Uterus (tissue), 4 donors: ENCODE results near the gene CATSPERZ. TPM values are rescaled to one million over a fixed set of nuclear protein-coding genes. Genes with fewer than 3 reads are reported as not detected.
A peak's percentile ranks its signal among the peaks of the same experiment; 100 is the strongest.

Experiments
- DNase-seq, 2 donors: peaks; one replicate each; pipeline ENCODE4 v3.0.0-alpha.2; 2019 to 2020
- H3K27ac ChIP-seq, 2 donors: fragments of 200-600 bp; sonication (generic); 1 replicate in 1 of 2; 2 replicates in 1 of 2; pipeline ENCODE4 v1.5.1; 2016 to 2018
- H3K27me3 ChIP-seq, 2 donors: fragments of 200-600 bp; sonication (generic); one replicate each; pipeline ENCODE4 v1.5.1; 2018 to 2019; ENCODE audit warnings: control low read depth in 1 of 2
- H3K36me3 ChIP-seq, 2 donors: fragments of 200-600 bp; sonication (generic); one replicate each; pipeline ENCODE4 v1.5.1; 2019; ENCODE audit warnings: control low read depth in 1 of 2
- H3K4me1 ChIP-seq, 2 donors: fragments of 200-600 bp; sonication (generic); one replicate each; pipeline ENCODE4 v1.5.1; 2018 to 2019; ENCODE audit warnings: control low read depth in 1 of 2
- H3K4me3 ChIP-seq, 2 donors: fragments of 200-600 bp; sonication (generic); 1 replicate in 1 of 2; 2 replicates in 1 of 2; pipeline ENCODE4 v1.5.1; 2018 to 2019; ENCODE audit warnings: mild to moderate bottlenecking in 1 of 2
- H3K9me3 ChIP-seq, 2 donors: fragments of 200-600 bp; sonication (generic); one replicate each; pipeline ENCODE4 v1.5.1; 2019; ENCODE audit warnings: control low read depth in 1 of 2
- CTCF ChIP-seq, 4 experiments: fragments of 200-600 bp in 2 of 4; fragments of 450-650 bp in 2 of 4; sonication (generic) in 2 of 4; IDR thresholded peaks; one replicate each; pipeline ENCODE4 v1.5.1; 2016 to 2019; ENCODE audit warnings: antibody characterized with exemption in 4 of 4, mild to moderate bottlenecking in 2 of 4, moderate library complexity in 1 of 4
- POLR2A ChIP-seq, 2 donors: fragments of 450-650 bp; IDR thresholded peaks; one replicate each; pipeline ENCODE4 v1.6.1; 2016; ENCODE audit warnings: antibody characterized with exemption in 2 of 2, mild to moderate bottlenecking in 1 of 2, moderate library complexity in 1 of 2
- intact Hi-C: fragments of 100-400 bp; cut with DNase I; formaldehyde crosslinking; loops from one replicate; pipeline ENCODE4 v1.15.1; 2023; ENCODE audit warnings: low total_unique reads
- total RNA-seq, 4 donors: library from RNA; depleted of rRNA in 3 of 4; stranded (reverse); fragments of >200 nt in 3 of 4; gene quantifications; one replicate each; pipeline versions ENCODE4 v1.1.0 to v1.2.4, GENCODE V29; 2014 to 2023
- donor health status: DM: yes; HTN: yes; CAD: no.

The CATSPERZ gene
- total RNA-seq, 4 donors from 2014 or later: not detected

- no peaks in the 10 kb centered on the region for H3K27me3 ChIP-seq
- H3K4me1 ChIP-seq: no peaks in the 10 kb centered on the region
- peak overlapping the region in 1 of 2 donors; percentile 30 for H3K4me3 ChIP-seq
- intact Hi-C loops: no loop called here
- H3K36me3 ChIP-seq: no peaks in the 10 kb centered on the region
- no peak for TF ChIP-seq CTCF (IDR thresholded peaks at IDR 0.05)
- no peak for TF ChIP-seq POLR2A (IDR thresholded peaks at IDR 0.05)
- no peak overlapping the region for H3K27ac ChIP-seq
- H3K9me3 ChIP-seq: no peaks in the 10 kb centered on the region
- DNase-seq: no peak
Observed at GRCh38 chr11:64342869-64343745, 42.9 kb downstream of the CATSPERZ start.

- H3K4me1 ChIP-seq: no peaks in the 10 kb centered on the region
- H3K27ac ChIP-seq: no peak overlapping the region
- H3K27me3 ChIP-seq: no peaks in the 10 kb centered on the region
- TF ChIP-seq POLR2A (IDR thresholded peaks at IDR 0.05) (no peak), CTCF (IDR thresholded peaks at IDR 0.05) (no peak)
- no peak for DNase-seq
- intact Hi-C loops: no loop called here
- no peak overlapping the region for H3K4me3 ChIP-seq
- H3K9me3 ChIP-seq: no peaks in the 10 kb centered on the region
- H3K36me3 ChIP-seq: no peaks in the 10 kb centered on the region
Observed at GRCh38 chr11:64343767-64344559, 43.8 kb downstream of the CATSPERZ start.

- no peak for DNase-seq
- no peaks in the 10 kb centered on the region for H3K4me1 ChIP-seq
- H3K27ac ChIP-seq: no peak overlapping the region
- H3K36me3 ChIP-seq: no peaks in the 10 kb centered on the region
- H3K4me3 ChIP-seq: no peak overlapping the region
- no peak for TF ChIP-seq POLR2A (IDR thresholded peaks at IDR 0.05)
- TF ChIP-seq CTCF (IDR thresholded peaks at IDR 0.05): no peak
- intact Hi-C loops: no loop called here
- H3K27me3 ChIP-seq: no peaks in the 10 kb centered on the region
- H3K9me3 ChIP-seq: no peaks in the 10 kb centered on the region
Observed at GRCh38 chr11:64344787-64345186, 44.6 kb downstream of the CATSPERZ start.

- Histone ChIP-seq H3K36me3 (no peaks in the 10 kb centered on the region), H3K27ac (no peak overlapping the region), H3K4me3 (no peak overlapping the region), H3K27me3 (no peaks in the 10 kb centered on the region), H3K4me1 (no peaks in the 10 kb centered on the region), H3K9me3 (no peaks in the 10 kb centered on the region)
- TF ChIP-seq POLR2A (IDR thresholded peaks at IDR 0.05) (no peak), CTCF (IDR thresholded peaks at IDR 0.05) (no peak)
- no peak for DNase-seq
- intact Hi-C loops: no loop called here
Observed at GRCh38 chr11:64347193-64347867, 47.2 kb downstream of the CATSPERZ start.
